NCI-H446 (cell line): Measurements from ENCODE around the gene MAG.

Source experiments
- DNase-seq, 2 experiments: peaks; one replicate each; lab custom pipeline; 2025; lab: John Stamatoyannopoulos, UW

MAG gene

DNA sequence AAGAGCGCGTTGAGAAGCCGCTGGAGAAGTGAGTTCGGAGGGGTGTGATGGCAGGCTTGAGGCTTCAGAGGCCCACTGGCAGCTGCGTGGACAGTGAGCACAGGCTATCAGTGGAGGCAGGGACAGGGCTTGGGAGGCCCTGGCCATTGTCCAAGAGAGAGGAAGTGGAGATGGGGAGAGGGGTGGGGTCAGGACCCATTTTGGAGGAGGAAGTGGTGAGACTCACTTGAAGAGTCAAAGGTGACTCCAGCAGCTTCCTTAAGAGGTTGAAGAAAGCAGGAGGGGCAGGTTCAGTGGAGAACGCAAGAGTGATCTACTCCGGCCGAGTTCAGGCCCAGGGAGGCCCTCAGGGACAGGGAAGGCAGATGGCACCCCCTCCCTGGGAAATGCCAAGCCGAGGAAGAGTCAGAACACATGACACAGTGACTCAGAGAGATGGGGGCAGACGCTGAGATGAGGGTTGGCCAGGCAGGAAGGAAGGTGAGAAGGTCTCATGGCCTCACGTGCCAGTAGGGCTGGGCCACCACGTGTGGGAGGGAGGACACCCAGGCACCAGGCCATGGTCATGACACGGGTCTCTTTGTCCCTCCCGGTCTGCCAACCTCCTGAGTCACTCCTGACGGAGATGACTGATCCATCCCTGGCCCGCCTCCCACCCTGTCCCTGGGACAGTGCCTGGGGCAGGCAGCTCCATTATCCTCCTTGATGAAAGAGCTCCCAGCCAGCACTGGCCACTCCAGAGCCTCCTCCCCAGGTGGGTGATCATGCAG lies 26.9 kb downstream of the MAG start:
- no peak for DNase-seq

GRCh38 chr19:35320065-35320713 lies 28.2 kb downstream of the MAG start:
- no peak for DNase-seq

DNA sequence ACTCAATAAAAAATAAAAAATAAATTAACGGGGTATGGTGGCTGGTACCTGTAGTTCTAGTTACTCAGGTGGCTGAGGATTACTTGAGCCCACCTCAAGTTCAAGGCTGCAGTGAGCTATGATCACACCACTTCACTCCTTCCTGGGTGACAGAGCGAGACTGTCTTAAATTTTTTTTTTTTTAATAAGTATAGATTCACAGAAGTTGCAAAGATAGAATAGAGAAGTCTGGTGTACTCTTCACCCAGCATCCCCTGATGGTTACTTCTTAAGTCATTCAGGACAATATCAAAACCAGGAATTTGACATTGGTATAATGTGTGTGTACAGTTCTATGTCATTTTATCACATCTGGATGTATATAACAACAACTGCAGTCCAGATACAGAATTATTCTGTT lies 29.3 kb downstream of the MAG start:
- DNase-seq, result no peak

DNA sequence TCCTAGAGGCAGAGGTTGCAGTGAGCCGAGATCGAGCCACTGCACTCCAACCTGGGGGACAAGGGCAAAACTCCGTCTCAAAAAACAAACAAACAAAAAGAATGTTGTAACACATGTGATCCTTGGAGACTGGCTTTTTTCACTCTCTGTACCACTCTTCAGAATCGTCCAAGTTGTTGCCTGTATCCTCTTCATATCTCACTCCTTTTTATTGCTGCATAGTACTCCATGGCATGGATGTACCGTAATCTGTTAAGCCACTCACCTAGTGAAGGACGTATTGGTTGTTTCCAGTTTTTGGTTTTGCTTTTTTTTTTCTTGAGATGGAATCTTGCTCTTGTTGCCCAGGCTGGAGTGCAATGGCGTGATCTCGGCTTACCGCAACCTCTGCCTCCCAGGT lies 30.1 kb downstream of the MAG start:
- DNase-seq, result no peak

- DNase-seq, result no peak
Observed at GRCh38 chr19:35327642-35328041, 35.7 kb downstream of the MAG start.

DNA sequence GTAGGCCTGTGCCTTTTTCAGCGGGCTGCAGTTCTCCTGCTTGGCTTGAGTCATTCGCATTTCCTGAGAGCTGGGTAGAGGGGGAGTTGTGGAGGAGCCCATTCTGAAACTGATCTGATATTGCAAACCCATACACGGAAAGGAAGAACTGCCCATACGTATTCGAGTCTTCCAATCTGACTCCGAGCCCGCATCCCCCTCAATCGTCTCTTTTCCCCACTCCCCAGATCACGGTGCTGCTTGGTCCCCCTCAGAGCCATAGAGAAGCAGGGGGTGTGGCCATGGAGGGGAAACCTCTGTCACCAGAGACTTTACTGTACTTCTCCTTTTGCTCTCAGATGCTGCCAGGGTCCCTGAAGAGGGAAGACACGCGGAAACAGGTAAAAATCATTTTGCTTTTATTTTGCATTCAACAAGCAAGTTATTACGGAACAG lies 36.9 kb downstream of the MAG start, which contains the start of gene CD22:
Gene CD22, plus strand, starts transcription at position 337 of the 435 bp plus-strand sequence. CDS start 2,854 bp downstream, outside the sequence.
- no peak for DNase-seq

DNA sequence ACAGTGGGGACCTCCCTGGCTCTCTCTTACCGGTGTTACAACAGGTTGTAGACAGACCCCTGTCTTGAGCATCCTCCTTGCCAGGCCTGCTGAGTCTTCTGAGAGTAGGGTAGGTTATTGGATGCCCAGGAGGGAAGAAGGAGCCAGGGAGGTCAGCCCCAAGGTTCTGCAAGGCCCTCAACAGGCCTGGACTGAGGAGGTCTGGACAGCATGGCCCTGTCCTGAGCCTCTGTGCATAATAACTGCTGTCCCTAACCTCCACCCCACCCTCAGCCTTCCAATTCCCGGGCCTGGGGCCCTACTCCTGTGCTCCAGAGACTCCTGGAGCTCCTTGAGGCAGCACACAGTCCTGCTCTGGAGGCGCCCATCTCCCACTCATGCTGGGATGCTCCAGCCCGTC lies 37.4 kb downstream of the MAG start:
- DNase-seq, result no peak

GRCh38 chr19:35330475-35330874 lies 38.5 kb downstream of the MAG start:
- no peak for DNase-seq

- DNase-seq, result no peak
Observed at GRCh38 chr19:35331551-35332214, 39.7 kb downstream of the MAG start.

GRCh38 chr19:35332817-35333216 lies 40.9 kb downstream of the MAG start:
- DNase-seq, result no peak

- no peak for DNase-seq
Observed at GRCh38 chr19:35334144-35334753, 42.3 kb downstream of the MAG start.

DNA sequence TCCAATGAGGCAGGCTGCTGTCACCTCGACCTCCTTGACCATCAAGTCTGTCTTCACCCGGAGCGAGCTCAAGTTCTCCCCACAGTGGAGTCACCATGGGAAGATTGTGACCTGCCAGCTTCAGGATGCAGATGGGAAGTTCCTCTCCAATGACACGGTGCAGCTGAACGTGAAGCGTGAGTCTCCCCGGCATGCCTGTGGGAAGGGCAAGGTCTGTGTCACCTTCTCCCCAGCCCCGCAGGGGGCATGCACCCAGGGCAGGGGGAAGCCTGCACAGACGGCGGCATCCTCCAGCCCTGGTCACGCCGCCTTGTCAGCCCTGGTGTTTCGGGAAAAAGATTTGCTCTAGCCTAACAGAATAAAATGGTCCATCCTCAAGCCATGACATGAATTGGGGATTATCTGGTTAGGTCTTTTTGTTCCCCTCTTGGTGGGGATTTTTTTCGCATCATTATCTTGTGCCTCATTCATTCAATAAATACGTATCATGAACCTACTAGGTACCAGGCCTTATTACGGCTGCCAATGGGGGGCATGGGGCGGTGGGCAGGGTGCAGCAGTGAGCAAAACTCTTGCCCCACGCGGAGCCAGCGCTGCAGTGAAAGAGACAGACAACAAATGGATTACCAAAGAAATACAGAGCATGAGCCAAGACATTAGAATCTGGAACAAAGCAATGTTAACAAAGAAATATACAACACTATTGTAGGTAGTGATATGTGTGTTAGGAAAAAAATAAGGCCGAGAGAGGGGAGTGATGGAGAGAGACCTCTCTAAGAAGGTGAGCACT lies 44.4 kb downstream of the MAG start:
- DNase-seq, result no peak

GRCh38 chr19:35337097-35337983 lies 45.4 kb downstream of the MAG start:
- no peak for DNase-seq

DNA sequence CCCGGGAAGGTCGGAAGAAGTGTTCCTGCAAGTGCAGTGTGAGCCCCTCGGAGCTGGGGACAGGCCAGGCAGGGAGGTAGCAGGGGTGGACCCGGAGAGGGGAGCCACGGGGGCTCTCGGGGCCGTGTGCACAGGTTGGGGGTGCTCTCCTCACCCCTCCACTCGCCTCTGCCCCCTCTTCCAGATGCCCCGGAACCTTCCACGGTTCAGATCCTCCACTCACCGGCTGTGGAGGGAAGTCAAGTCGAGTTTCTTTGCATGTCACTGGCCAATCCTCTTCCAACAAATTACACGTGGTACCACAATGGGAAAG lies 46.0 kb downstream of the MAG start:
- DNase-seq, result no peak

DNA sequence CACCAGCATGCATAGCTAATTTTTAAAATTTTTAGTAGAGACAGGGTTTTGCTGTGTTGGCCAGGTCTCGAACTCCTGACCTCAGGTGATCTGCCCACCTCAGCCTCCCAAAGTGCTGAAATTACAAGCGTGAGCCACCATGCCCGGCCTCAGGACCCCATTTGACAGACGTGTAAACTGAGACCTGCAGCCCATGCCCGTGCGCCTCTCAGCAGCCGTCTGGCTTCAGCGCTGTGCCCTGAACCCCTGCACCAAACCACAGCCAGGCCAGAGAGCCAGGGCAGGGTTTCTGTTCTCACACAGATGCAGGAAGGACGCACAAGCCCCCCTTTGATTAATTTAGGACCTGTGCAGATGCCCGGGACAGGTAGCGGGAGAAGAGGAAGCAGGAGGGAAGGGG lies 48.5 kb downstream of the MAG start:
- no peak for DNase-seq

DNA sequence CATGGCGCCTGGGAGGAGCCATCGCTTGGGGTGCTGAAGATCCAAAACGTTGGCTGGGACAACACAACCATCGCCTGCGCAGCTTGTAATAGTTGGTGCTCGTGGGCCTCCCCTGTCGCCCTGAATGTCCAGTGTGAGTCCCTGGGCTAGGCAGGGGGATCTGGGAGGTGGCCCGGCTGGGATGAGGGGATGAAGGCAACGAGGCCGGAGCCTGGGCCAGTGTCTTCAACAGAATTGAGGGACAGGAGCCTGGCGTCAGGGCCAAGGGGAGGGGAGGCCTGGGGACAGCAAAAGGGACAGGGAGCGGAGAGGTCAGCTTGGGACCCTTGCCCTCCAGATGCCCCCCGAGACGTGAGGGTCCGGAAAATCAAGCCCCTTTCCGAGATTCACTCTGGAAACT lies 49.0 kb downstream of the MAG start:
- DNase-seq, result no peak

DNA sequence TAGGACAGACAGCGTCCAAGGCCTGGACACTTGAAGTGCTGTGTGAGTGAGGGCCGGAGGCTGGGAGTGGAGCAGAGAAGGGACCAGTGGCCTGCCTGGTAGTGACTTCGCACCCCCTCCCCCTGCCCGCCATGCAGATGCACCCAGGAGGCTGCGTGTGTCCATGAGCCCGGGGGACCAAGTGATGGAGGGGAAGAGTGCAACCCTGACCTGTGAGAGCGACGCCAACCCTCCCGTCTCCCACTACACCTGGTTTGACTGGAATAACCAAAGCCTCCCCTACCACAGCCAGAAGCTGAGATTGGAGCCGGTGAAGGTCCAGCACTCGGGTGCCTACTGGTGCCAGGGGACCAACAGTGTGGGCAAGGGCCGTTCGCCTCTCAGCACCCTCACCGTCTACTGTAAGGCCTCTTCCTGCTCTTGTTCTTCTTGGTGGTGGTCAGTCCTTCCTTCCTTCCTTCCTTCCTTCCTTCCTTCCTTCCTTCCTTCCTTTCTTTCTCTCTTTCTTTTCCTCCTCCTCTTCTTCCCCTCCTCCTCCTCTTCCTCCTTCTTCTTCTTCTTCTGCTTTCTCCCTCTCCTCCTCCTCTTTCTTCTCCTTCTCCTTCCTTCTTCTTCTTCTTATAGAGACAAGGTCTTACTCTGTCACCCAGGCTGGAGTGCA lies 49.7 kb downstream of the MAG start:
- DNase-seq, result no peak

DNA sequence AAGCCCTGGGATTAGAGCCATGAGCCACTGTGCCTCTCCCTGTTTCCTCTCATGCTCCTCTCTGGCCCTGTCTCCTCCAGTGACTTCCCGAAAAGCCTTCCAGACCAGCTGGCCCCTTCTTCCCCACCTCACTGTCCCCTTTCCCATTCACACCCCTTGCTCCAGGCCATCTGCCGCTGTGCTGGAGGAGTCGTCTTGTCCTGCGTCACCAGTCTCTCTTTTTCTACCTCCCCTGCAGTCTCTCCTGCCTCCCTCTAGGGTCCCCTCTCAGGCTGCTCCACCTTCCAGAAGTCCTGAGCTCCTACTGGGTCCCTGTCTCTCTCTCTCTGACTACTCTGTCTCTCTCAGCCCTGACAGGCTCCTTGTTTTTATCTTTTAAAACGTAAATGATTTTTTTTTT lies 50.5 kb downstream of the MAG start:
- DNase-seq, result no peak

GRCh38 chr19:35344511-35345031 lies 52.6 kb downstream of the MAG start:
- DNase-seq, result no peak

- DNase-seq, result no peak
Observed at GRCh38 chr19:35345671-35346111, 53.7 kb downstream of the MAG start.
